IPS DF 4.7 (cell line): ENCODE data around the gene SNX32.

Experiments
- DNase-seq: peaks from one replicate; pipeline ENCODE4 v3.0.0-alpha.2; 2013; ENCODE audit warnings: low spot score; ENCODE audit errors: extremely low read depth

The SNX32 gene

DNA sequence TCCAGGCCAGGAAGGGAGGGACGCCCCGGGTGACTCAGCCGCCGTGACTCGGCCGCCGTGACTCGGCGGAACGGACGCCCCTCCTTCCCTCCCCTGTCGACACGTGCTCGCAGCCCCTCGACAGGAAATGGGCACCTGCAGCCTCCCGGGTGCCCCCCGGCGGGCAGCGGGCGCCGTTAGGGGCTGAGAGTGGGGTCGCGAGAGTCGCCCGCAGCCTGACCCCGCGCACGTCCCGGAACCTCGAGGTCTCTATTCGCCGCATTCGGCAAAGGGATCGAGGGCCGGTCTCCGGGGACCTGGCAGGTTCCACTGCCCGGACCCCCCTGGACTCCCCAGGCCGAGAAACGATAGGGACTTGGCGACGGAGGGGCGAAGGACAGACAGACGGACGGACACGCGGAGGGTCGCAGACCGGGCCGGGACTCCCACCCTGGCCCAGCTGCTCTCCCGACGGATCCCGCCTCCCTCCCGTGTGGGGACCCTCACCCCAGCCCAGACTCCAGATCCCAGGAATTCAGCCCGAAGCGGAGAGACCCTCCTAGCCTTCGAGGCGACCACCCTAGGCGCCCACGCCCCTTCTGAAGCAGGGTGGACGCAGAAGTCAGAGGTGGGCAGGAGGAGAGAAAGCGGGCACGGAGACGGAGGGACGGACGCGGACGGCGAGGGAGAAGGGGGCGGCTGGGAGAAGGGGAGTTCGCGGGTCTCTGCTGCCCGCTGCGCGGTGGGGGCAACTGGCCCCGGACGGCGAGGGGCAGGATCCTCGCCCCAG lies 65.8 kb downstream of the SNX32 start:
- no peak for DNase-seq

DNA sequence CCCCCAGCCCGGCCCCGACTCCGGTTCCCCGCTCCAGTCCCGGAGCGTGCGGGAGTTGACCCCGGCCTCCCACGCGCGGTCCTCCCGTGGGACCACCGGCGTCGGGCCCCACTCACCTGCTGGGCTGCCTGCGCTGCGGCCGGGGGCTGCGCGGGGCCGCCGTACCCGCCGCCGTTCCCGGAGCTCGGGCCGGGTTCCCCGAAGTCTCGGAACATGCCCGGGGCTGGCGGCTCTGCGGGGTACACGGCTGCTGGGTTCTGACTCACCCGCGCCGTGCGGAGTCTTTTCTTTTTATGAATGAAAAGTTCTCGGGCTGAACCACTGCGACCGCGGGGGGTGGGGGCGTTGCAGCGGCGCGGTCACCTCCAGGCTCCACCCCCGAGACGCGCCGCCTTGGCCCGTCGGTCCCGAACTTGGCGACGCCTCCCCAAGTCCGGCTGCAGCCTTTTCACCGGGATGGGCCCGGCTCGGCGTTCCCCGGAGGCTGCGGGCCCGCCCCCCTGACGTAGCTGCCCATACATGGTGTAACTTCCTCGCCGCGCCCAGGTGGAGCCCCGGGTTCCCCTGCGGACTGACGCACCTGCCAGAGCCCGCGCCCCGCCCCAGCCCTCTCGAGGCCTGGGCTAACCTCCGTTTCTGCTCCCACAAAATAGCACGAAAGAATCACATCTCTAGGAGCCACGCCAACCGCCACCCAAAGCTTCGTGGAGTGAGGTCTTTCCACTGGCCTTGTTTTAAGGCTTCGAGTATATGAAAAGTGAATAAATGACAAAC lies 66.5 kb downstream of the SNX32 start, which contains the start of gene FOSL1:
Gene FOSL1, minus strand, starts transcription at position 264 of the 774 bp plus-strand sequence. Its CDS starts 49 bp downstream, at position 215.
- no peak for DNase-seq

DNA sequence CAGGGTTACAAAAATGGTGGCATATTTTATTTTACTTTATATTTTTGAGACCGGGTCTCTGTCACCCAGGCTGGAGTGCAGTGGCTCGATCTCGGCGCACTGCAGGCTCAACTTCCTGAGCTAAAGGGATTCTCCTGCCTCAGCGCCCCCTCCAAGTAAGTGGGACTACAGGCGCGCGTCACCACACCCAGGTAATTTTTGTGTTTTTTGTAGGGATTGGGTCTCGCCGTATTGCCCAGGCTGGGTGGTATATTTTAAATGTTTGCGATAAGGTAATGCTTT lies 67.1 kb downstream of the SNX32 start:
- no peak for DNase-seq

DNA sequence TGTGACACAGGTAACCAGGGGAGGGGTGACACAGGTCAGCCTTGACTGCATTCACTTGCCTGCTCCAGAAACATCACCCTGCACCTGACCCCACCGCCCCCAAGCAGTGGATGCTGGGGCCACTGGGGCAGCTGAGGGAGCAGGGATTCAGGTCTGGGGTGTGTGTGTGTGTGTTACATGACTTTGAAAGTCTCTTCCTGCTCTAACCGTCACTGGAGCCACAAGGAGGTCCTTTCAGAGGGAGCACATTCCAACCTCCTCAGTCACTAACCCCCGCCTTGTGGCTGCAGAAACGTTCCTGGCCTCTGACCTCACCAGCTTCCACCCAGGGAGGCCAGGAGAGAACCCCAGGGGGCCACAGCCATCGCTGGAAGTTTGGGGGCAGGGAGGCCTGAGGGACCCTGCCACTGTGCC lies 69.3 kb downstream of the SNX32 start:
- DNase-seq: no peak
